NCI-H526 (cell line): ENCODE results near the gene AMT.

Experiments used
- DNase-seq, 2 experiments: peaks; one replicate each; lab custom pipeline; 2025; lab: John Stamatoyannopoulos, UW

AMT gene

GRCh38 chr3:49388289-49388820 is 33.9 kb downstream of the AMT start:
- no peak for DNase-seq

GRCh38 chr3:49387721-49388120 is 34.6 kb downstream of the AMT start:
- DNase-seq = no peak

GRCh38 chr3:49386056-49386756 is 36.1 kb downstream of the AMT start:
- no peak for DNase-seq

- DNase-seq = no peak
These were observed 36.7 kb downstream of the AMT start for GRCh38 chr3:49385617-49386016.

- no peak for DNase-seq
These were observed 38.9 kb downstream of the AMT start for GRCh38 chr3:49383387-49383786.

GRCh38 chr3:49378249-49378895 is 43.9 kb downstream of the AMT start:
- no peak for DNase-seq

GRCh38 chr3:49377483-49377882 is 44.8 kb downstream of the AMT start:
- no peak for DNase-seq

- no peak for DNase-seq
These were observed 50.3 kb downstream of the AMT start for GRCh38 chr3:49371946-49372345.

- no peak for DNase-seq
These were observed 51.5 kb downstream of the AMT start for GRCh38 chr3:49370585-49371290.
